T-helper 2 cell (primary cell): ENCODE results near the gene CYP11A1.

ENCODE experiments used
- DNase-seq, 5 experiments: peaks; one replicate each; pipeline versions ENCODE4 v3.0.0 to v3.0.0-alpha.2; 2012 to 2022

CYP11A1 gene

DNA sequence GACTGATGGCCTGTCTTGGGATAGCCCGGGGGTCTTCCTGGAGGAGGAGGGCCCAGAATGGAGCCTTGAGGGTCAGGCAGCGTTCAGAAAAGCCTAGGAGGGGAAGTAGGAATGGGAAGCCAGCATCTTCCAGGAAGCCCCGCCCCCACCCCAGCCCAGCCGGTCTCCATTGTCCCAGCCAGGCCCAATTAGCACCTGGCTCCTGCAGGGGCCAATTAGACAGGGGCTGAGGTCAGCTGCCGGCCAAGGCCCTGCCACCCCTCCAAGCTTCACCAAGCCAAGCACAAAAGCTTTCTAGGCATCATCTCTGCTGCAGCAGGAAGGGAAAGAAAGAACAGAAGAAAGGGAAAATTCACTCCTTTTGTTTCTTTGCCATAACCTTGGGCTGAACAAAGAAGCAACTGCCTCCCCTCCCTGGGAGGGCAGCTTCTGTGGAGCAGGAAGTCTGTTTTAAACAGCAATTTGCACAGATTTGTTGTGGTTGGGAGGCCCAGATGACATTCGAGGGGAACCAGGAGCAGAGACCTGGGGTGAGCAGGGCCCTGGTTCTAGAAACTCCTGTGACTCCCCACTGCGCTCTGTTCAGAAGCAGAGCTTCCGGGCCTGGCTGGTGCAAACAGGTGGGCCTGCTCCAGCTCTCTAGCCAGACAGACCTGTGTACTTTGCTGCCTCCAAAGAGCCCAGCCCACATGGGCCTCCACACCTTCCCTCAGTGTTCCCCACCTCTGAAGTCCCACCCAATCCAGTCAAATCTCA, 47.7 kb downstream of the CYP11A1 start:
- no peak for DNase-seq

- DNase-seq = no peak
Observed at GRCh38 chr15:74319138-74319460, 48.3 kb downstream of the CYP11A1 start.

- DNase-seq = no peak
Observed at GRCh38 chr15:74318376-74319137, 48.9 kb downstream of the CYP11A1 start.

DNA sequence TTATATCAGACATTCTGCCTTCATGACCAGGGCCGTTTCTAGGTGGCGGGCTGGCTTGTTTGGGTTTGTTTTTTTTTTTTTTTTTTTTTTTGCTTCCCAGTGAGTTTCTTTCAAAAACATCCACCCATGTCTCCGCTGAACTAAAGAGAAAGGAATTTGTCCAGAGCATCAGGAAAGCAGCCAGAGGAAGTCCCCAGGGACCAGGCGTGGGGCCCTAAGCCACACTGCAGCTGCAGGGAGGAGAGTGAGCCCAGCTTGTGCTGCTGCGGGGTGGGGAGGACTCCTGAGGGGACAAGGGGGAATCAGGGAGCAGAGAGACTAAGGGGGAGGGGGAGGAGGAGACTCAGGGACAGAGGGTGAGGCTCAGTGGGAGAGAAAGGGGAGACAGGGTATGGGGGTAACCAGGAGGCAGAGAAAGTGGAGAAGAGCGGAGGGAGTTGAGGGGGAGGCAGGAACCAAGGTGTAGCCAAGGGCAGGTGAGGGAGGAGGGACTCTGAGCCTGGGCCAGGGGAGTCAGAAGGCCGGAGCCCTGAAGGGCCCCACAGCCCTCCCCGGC, 49.5 kb downstream of the CYP11A1 start:
- DNase-seq = no peak

DNA sequence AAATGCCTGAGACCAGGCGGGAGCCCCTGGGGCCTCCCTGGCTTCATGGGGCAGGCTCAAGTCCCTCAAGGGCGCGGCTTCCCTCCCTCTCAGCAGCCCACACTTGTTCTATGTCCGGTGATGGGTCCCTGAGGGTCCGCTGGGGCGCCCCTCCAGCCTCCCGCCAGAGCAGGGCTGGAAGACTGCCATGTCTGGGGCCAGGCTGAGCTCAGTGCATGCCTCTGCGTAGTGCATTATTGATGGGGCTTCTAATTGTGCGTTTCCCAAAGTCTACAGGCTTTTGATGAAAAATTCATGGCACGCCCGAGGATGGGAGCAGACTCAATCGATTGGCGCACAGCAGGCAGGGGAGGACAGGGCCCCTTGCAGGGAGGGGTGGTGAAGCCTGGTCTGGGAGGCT, 51.3 kb downstream of the CYP11A1 start:
- DNase-seq = no peak

DNA sequence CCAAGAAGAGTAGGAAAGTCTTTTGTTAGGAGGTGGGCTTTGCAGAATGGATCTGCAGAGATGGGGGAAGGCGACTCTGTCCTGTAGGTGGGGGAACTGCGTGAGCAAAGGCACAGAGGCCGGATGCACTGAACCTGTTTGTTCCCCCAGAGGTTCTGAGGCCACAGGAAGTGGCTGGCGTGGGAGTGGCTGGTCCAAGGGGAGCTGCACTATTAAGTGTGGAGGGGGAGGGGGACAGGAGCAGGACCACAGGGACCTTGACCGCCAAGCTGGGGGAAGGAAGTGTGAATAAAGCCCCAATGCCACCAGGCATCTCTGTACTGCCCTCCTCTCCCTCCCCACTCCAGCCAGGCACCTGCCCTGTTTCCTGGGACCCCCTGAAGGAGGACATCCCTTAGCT, 51.8 kb downstream of the CYP11A1 start:
- peak in 1 of 5 experiments; percentile 42 for DNase-seq

DNA sequence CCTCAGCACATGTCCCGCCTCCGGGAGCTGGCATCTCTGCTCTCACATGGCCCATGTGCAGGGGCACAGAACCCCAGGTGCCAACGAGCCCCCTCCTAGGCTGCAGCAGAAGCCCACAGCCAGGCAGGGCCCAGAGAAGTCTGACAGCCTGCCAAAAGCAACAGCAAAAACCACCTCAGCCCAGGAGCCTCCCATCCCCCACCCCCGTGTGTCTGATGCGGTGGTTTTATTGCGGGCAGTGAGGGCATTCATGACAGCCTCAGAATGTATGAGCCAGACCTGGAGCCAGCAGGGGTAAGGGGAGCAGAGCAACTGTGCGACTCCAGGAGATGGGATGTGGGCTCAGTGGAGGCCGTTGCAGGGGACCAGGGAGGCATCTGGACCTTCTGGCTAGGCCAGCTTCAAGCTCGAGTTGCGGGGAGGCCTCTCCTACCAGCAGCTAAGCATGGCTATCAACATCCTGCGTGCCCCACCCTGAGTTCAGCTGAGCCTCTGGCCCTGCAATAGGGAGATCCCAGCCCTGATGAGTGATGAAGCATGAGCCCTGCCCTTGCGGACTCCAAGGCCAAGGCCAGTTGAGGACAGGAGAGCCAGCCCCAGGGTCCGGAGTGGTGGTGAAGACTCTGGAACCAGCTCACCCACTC, 52.5 kb downstream of the CYP11A1 start:
- peak in 1 of 5 experiments; percentile 20 for DNase-seq

- no peak for DNase-seq
Observed at GRCh38 chr15:74313889-74314288, 53.6 kb downstream of the CYP11A1 start.

- no peak for DNase-seq
Observed at GRCh38 chr15:74312445-74313007, 54.9 kb downstream of the CYP11A1 start.

- no peak for DNase-seq
Observed at GRCh38 chr15:74311734-74312444, 55.6 kb downstream of the CYP11A1 start.

GRCh38 chr15:74307827-74308811, 59.3 kb downstream of the CYP11A1 start:
- peak in 1 of 5 experiments; percentile 34 for DNase-seq

- DNase-seq = no peak
Observed at GRCh38 chr15:74306781-74307217, 60.6 kb downstream of the CYP11A1 start.

- DNase-seq = no peak
Observed at GRCh38 chr15:74305687-74306086, 61.8 kb downstream of the CYP11A1 start.

DNA sequence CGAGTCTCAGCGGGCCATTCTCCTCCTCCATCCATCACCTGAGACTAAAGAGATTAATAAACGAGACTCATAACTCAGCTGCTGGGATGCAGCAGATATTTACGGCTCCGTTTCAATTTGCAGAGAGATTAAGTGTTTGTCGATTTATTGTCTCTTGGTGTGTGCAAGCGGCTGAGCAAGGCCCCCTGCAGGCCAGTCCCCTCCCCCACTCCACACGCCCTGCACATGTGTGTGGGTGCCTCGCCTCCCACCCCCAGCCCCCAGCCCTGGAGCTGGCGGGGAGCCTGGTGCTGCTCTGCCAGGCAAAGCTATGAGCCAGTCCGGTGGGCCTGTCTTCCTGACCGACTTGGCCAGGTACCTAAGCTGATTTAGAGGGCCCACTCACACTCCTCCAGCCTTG, 63.0 kb downstream of the CYP11A1 start:
- no peak for DNase-seq

GRCh38 chr15:74303741-74304309, 63.6 kb downstream of the CYP11A1 start:
- DNase-seq = no peak

GRCh38 chr15:74302821-74303359, 64.6 kb downstream of the CYP11A1 start:
- DNase-seq = peak in 2 of 5 experiments; percentile 16 to 18

- DNase-seq = no peak
Observed at GRCh38 chr15:74301583-74302361, 65.7 kb downstream of the CYP11A1 start.

GRCh38 chr15:74300057-74300795, 67.2 kb downstream of the CYP11A1 start:
- DNase-seq = no peak

GRCh38 chr15:74297887-74298286, 69.6 kb downstream of the CYP11A1 start:
- no peak for DNase-seq
